Vagina (tissue), 2 donors: ENCODE results near the gene CLCN6. TPM values are rescaled to one million over a fixed set of nuclear protein-coding genes. Genes with fewer than 3 reads are reported as not detected.

Source experiments
- DNase-seq, 2 donors: peaks; one replicate each; pipeline ENCODE4 v3.0.0-alpha.2; 2017; ENCODE audit errors: extremely low spot score in 2 of 2
- H3K27ac ChIP-seq: fragments of 200-600 bp; sonication (generic); one replicate; pipeline ENCODE4 v1.5.1; 2019
- H3K27me3 ChIP-seq: fragments of 200-600 bp; sonication (generic); one replicate; pipeline ENCODE4 v1.5.1; 2019
- H3K36me3 ChIP-seq, 2 donors: fragments of 200-600 bp; sonication (generic); one replicate each; pipeline ENCODE4 v1.5.1; 2017 to 2019
- H3K4me1 ChIP-seq: fragments of 200-600 bp; sonication (generic); one replicate; pipeline ENCODE4 v1.5.1; 2019
- H3K4me3 ChIP-seq, 2 donors: fragments of 200-600 bp; sonication (generic); 1 replicate in 1 of 2; 2 replicates in 1 of 2; pipeline ENCODE4 v1.5.1; 2016 to 2019
- H3K9me3 ChIP-seq: fragments of 200-600 bp; sonication (generic); one replicate; pipeline ENCODE4 v1.5.1; 2019
- POLR2A ChIP-seq, 2 donors: fragments of 450-650 bp; IDR thresholded peaks; one replicate each; pipeline ENCODE4 v1.6.1; 2017; ENCODE audit warnings: antibody characterized with exemption in 2 of 2, mild to moderate bottlenecking in 2 of 2, moderate library complexity in 2 of 2
- POLR2AphosphoS5 ChIP-seq, 2 donors: sonication (generic); formaldehyde crosslinking; IDR thresholded peaks; one replicate each; pipeline ENCODE4 v1.9.0; 2017; ENCODE audit warnings: antibody characterized with exemption in 2 of 2, mild to moderate bottlenecking in 2 of 2, low read depth in 1 of 2; ENCODE audit not compliant: insufficient read depth in 1 of 2
- intact Hi-C: fragments of 100-400 bp; cut with DNase I; formaldehyde crosslinking; loops from one replicate; pipeline ENCODE4 v1.15.1; 2023
- total RNA-seq: library from RNA; depleted of rRNA; stranded (reverse); fragments of >200 nt; gene quantifications from one replicate; pipeline ENCODE4 v1.2.3, GENCODE V29; 2016
- TF ChIP-seq, protein P1 (sequence below), 3 experiments: fragments of 450-650 bp in 2 of 3; fragments of 200-600 bp in 1 of 3; sonication (generic) in 1 of 3; IDR thresholded peaks; one replicate each; pipeline ENCODE4 v1.5.1; 2017 to 2019; ENCODE audit warnings: antibody characterized with exemption in 3 of 3, mild to moderate bottlenecking in 2 of 3, moderate library complexity in 2 of 3

Gene CLCN6
- total RNA-seq, 1 donor from 2014 or later, result 19.2 TPM

DNA sequence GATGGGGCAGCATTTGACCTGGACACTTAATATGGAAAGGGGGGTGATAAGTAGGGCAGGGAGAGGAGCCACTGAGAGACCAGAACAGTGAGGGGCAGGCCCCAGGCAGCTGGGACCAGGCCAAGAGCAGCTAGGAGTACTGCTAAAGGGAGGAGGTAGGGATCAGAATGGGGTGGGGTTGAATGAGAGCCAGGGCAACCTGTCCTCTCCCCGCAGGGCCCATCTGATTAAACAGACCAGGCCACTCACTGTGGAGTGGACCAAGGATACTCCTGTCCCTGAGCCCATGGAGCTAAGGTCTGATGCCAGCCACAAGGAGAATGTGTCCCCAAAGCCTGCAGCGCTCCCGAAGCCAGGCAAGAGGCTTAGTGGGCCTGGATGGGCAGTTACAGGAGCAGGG, 41.9 kb upstream of the CLCN6 start:
- no peak for DNase-seq
- peaks cover 8% of the 10 kb centered on the region for H3K4me1 ChIP-seq
- no peak overlapping the region for H3K4me3 ChIP-seq
- TF ChIP-seq, protein P1, sequence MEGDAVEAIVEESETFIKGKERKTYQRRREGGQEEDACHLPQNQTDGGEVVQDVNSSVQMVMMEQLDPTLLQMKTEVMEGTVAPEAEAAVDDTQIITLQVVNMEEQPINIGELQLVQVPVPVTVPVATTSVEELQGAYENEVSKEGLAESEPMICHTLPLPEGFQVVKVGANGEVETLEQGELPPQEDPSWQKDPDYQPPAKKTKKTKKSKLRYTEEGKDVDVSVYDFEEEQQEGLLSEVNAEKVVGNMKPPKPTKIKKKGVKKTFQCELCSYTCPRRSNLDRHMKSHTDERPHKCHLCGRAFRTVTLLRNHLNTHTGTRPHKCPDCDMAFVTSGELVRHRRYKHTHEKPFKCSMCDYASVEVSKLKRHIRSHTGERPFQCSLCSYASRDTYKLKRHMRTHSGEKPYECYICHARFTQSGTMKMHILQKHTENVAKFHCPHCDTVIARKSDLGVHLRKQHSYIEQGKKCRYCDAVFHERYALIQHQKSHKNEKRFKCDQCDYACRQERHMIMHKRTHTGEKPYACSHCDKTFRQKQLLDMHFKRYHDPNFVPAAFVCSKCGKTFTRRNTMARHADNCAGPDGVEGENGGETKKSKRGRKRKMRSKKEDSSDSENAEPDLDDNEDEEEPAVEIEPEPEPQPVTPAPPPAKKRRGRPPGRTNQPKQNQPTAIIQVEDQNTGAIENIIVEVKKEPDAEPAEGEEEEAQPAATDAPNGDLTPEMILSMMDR (IDR thresholded peaks at IDR 0.05), result no peak
- TF ChIP-seq POLR2A (IDR thresholded peaks at IDR 0.05) (no peak), POLR2AphosphoS5 (IDR thresholded peaks at IDR 0.05; ENCODE audit: insufficient read depth in 1 of 2, low read depth in 1 of 2) (no peak)
- H3K27ac ChIP-seq, result no peak overlapping the region
- peaks cover 5% of the 10 kb centered on the region for H3K27me3 ChIP-seq
- no peaks in the 10 kb centered on the region for H3K36me3 ChIP-seq
- intact Hi-C loops, result no loop called here
- no peaks in the 10 kb centered on the region for H3K9me3 ChIP-seq

DNA sequence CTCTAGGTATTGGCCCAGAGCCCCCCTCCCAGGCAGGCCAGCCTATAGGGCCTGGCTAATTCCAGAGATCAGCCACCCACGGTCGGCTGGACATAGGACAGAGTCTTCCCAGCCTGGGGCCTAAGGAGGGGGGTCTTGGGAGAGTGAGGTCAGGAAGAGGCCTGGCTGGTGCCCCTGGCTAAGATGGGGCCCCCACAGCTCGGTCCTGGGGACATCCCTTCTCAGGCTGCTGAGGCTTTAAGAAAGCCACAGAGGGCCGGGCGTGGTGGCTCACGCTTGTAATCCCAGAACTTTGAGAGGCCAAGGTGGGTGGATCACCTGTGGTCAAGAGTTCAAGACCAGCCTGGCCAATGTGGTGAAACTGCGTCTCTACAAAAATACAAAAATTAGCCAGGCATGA, 41.5 kb upstream of the CLCN6 start:
- peaks cover 5% of the 10 kb centered on the region for H3K27me3 ChIP-seq
- no peak for DNase-seq
- H3K27ac ChIP-seq, result no peak overlapping the region
- H3K9me3 ChIP-seq, result no peaks in the 10 kb centered on the region
- TF ChIP-seq POLR2A (IDR thresholded peaks at IDR 0.05), result no peak
- TF ChIP-seq, protein P1 (IDR thresholded peaks at IDR 0.05), result no peak
- no peak for TF ChIP-seq POLR2AphosphoS5 (IDR thresholded peaks at IDR 0.05; ENCODE audit: insufficient read depth in 1 of 2, low read depth in 1 of 2)
- peaks cover 8% of the 10 kb centered on the region for H3K4me1 ChIP-seq
- H3K4me3 ChIP-seq, result no peak overlapping the region
- H3K36me3 ChIP-seq, result no peaks in the 10 kb centered on the region
- intact Hi-C loops, result no loop called here

DNA sequence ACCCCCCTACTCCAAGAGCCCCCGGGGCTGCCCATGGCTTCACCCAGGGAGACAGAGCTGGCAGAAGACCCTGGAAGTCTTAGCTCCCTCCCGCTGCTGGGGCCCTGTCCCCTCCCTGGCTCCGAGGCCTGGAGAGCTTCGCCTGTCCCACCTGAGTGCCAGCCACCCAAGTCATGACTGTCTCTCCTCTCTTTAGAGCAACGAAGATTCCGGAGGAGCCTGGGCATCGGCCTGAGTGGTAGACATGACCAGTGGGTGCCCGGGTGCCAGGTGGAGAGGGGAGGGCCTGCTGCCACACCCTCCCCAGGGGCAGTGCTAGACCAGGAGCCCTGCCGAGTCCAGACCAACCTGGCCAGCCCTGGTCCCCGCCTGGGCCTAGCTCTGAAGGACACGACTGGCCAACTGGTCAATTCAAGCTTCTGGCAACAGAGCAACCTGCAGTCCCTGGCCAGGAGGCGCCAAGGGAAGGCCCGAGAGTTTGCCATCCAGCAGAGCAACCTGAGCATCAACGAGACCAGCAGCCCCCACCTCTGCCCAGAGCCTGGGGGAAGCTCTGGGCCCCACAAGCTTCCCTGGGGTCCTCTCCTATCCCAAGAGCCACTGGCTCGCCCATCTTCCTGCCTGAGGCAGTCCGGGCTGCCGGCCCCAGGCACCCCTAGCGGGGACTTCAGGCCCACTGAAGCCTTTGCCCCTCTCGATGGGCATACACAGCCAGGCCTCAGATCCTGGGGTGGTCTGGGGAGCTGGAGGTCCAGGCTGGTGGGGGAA, 40.1 kb upstream of the CLCN6 start:
- no peak for TF ChIP-seq POLR2A (IDR thresholded peaks at IDR 0.05)
- TF ChIP-seq POLR2AphosphoS5 (IDR thresholded peaks at IDR 0.05; ENCODE audit: insufficient read depth in 1 of 2, low read depth in 1 of 2), result no peak
- TF ChIP-seq, protein P1 (IDR thresholded peaks at IDR 0.05), result no peak
- H3K4me1 ChIP-seq, result peaks cover 8% of the 10 kb centered on the region
- no peak overlapping the region for H3K4me3 ChIP-seq
- no peak for DNase-seq
- peaks cover 5% of the 10 kb centered on the region for H3K27me3 ChIP-seq
- H3K9me3 ChIP-seq, result no peaks in the 10 kb centered on the region
- H3K27ac ChIP-seq, result no peak overlapping the region
- no peaks in the 10 kb centered on the region for H3K36me3 ChIP-seq
- intact Hi-C loops, result no loop called here

DNA sequence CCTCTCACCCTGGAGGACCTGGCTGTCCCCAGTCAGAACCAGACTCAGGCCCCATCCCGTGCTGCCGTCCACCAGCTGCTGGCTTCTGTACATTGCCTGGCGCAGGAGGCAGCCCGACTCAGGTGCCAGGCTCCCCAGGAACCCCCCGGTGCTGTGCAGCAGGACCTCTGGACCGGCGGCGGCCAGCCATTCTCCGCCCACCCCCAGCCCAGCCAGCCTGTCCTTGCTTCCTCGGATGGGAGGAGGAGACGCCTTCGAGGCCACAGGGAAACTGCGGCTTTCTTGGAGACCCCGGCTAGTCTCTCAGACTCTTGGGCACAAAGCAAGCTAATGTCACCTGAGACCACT, 39.6 kb upstream of the CLCN6 start:
- TF ChIP-seq POLR2AphosphoS5 (IDR thresholded peaks at IDR 0.05; ENCODE audit: insufficient read depth in 1 of 2, low read depth in 1 of 2) (no peak), POLR2A (IDR thresholded peaks at IDR 0.05) (no peak)
- TF ChIP-seq, protein P1 (IDR thresholded peaks at IDR 0.05), result no peak
- H3K9me3 ChIP-seq, result no peaks in the 10 kb centered on the region
- intact Hi-C loops, result no loop called here
- no peak for DNase-seq
- no peak overlapping the region for H3K4me3 ChIP-seq
- H3K27ac ChIP-seq, result no peak overlapping the region
- H3K36me3 ChIP-seq, result no peaks in the 10 kb centered on the region
- peaks cover 8% of the 10 kb centered on the region for H3K4me1 ChIP-seq
- H3K27me3 ChIP-seq, result peaks cover 5% of the 10 kb centered on the region

DNA sequence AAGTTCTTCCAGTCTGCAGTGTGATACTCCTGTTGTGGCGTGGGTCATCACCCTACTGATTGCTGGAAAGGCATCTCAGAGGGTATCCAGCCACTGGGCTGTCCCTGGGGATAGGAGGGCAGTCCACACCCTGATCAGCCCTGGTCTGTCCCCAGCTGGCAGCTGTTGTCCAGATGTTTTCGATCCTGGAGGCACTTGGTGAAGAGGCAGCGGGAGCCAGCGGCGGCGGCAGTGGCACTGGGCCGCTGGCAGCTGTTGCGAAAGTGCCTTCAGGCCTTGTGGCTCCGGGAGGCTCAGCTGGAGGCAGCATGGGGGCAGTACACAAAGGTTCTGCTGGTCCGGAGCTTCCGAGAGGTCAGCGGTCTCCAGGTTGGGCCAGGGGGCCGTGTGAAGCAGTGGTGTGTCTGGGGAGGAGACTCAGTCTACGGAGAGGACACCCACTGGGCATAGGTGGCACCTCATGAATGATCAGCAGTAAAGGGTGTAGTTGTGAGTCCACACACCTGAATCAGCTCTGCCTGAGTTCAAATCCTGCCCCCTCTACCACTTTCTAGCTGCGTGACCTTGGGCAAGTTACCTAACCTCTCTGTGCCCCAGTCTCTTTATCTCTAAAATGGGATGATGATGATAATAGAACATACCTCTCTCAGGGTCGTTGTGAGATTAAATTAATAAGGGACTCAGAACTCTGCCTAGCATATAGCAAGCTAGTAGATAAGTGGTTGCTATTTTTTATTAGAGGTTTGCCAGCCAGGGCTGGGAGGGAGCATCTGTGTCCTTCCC, 37.9 kb upstream of the CLCN6 start:
- DNase-seq, result no peak
- H3K4me1 ChIP-seq, result no peaks in the 10 kb centered on the region
- H3K4me3 ChIP-seq, result no peak overlapping the region
- no peaks in the 10 kb centered on the region for H3K9me3 ChIP-seq
- H3K27ac ChIP-seq, result no peak overlapping the region
- H3K27me3 ChIP-seq, result no peaks in the 10 kb centered on the region
- no peaks in the 10 kb centered on the region for H3K36me3 ChIP-seq
- intact Hi-C loops, result no loop called here
- TF ChIP-seq POLR2AphosphoS5 (IDR thresholded peaks at IDR 0.05; ENCODE audit: insufficient read depth in 1 of 2, low read depth in 1 of 2), result no peak
- TF ChIP-seq POLR2A (IDR thresholded peaks at IDR 0.05), result no peak
